Choroid plexus epithelial cell (primary cell): ENCODE data around the gene WDR82.

Source experiments
- DNase-seq: peaks from one replicate; pipeline ENCODE4 v3.0.0-alpha.2; 2010; ENCODE audit warnings: low read depth
- H3K4me3 ChIP-seq: 2 replicates; pipeline ENCODE4 v1.5.1; 2011; ENCODE audit warnings: low read depth, mild to moderate bottlenecking, control low read depth, low read length, moderate library complexity
- CTCF ChIP-seq: conservative IDR thresholded peaks from 2 replicates; pipeline ENCODE4 v1.5.1; 2011; ENCODE audit warnings: low read depth, mild to moderate bottlenecking, control low read depth, inconsistent platforms, low read length, moderate library complexity

Gene WDR82

GRCh38 chr3:52226229-52226817 lies 52.1 kb downstream of the WDR82 start:
- no peak for TF ChIP-seq CTCF
- no peak overlapping the region for H3K4me3 ChIP-seq
- DNase-seq = no peak

GRCh38 chr3:52225452-52226228 lies 52.8 kb downstream of the WDR82 start, which contains the start of gene TLR9:
TLR9 (minus strand) TSS chr3:52225645; CDS start chr3:52225529, 116 bp downstream.
- DNase-seq = no peak
- TF ChIP-seq CTCF = no peak
- H3K4me3 ChIP-seq = no peak within 1 kb of the TSS

GRCh38 chr3:52223449-52224408 lies 54.7 kb downstream of the WDR82 start:
- DNase-seq = no peak
- no peak overlapping the region for H3K4me3 ChIP-seq
- no peak for TF ChIP-seq CTCF

- no peak for TF ChIP-seq CTCF
- DNase-seq = no peak
- H3K4me3 ChIP-seq = no peak overlapping the region
Observed at GRCh38 chr3:52222319-52223221, 55.9 kb downstream of the WDR82 start.

- no peak overlapping the region for H3K4me3 ChIP-seq
- TF ChIP-seq CTCF = no peak
- no peak for DNase-seq
Observed at GRCh38 chr3:52221563-52222318, 56.7 kb downstream of the WDR82 start.
